Measurements from ENCODE around the gene ZSCAN30.
A peak's percentile ranks its signal among the peaks of the same experiment; 100 is the strongest.
"Not testable (repeated sequence)": the region's sequence is repeated elsewhere in the genome, so short reads cannot be mapped to it uniquely, and the experiment has no call there.

ZSCAN30 gene

GRCh38 chr18:35239314-35239713 lies 50.7 kb downstream of the ZSCAN30 start:
- H3K4me3 Mint-ChIP-seq: no peak overlapping the region
- H3K36me3 Mint-ChIP-seq: peaks cover 18% of the 10 kb centered on the region
- ATAC-seq (ENCODE audit: low read depth) (no peak), DNase-seq (ENCODE audit: low spot score in 2 of 2) (no peak)
- H3K4me1 Mint-ChIP-seq: peaks cover 6% of the 10 kb centered on the region
- H3K27ac Mint-ChIP-seq: peak overlapping the region; percentile 39
- peaks cover 6% of the 10 kb centered on the region for H3K9me3 Mint-ChIP-seq
- no peaks in the 10 kb centered on the region for H3K27me3 Mint-ChIP-seq

GRCh38 chr18:35236571-35237363 lies 53.3 kb downstream of the ZSCAN30 start:
- no peaks in the 10 kb centered on the region for H3K36me3 Mint-ChIP-seq
- no peak overlapping the region for H3K4me3 Mint-ChIP-seq
- no peaks in the 10 kb centered on the region for H3K4me1 Mint-ChIP-seq
- H3K27ac Mint-ChIP-seq: no peak overlapping the region
- no peak for ATAC-seq (ENCODE audit: low read depth)
- no peaks in the 10 kb centered on the region for H3K27me3 Mint-ChIP-seq
- no peak for DNase-seq (ENCODE audit: low spot score in 2 of 2)
- H3K9me3 Mint-ChIP-seq: no peaks in the 10 kb centered on the region

- H3K27ac Mint-ChIP-seq: no peak overlapping the region
- DNase-seq (ENCODE audit: low spot score in 2 of 2) (peak; percentile 69 to 77), ATAC-seq (ENCODE audit: low read depth) (peak; percentile 97)
- H3K4me1 Mint-ChIP-seq: no peaks in the 10 kb centered on the region
- no peaks in the 10 kb centered on the region for H3K27me3 Mint-ChIP-seq
- no peaks in the 10 kb centered on the region for H3K36me3 Mint-ChIP-seq
- no peaks in the 10 kb centered on the region for H3K9me3 Mint-ChIP-seq
- peak overlapping the region; percentile 69 for H3K4me3 Mint-ChIP-seq
Measured at GRCh38 chr18:35231052-35231451, 59.0 kb downstream of the ZSCAN30 start.

- no peaks in the 10 kb centered on the region for H3K27me3 Mint-ChIP-seq
- ATAC-seq (ENCODE audit: low read depth) (no peak), DNase-seq (ENCODE audit: low spot score in 2 of 2) (no peak)
- no peaks in the 10 kb centered on the region for H3K4me1 Mint-ChIP-seq
- H3K36me3 Mint-ChIP-seq: no peaks in the 10 kb centered on the region
- no peak overlapping the region for H3K27ac Mint-ChIP-seq
- H3K9me3 Mint-ChIP-seq: no peaks in the 10 kb centered on the region
- no peak overlapping the region for H3K4me3 Mint-ChIP-seq
Measured at GRCh38 chr18:35227254-35227653, 62.8 kb downstream of the ZSCAN30 start.

- DNase-seq (ENCODE audit: low spot score in 2 of 2) (no peak), ATAC-seq (ENCODE audit: low read depth) (no peak)
- no peaks in the 10 kb centered on the region for H3K4me1 Mint-ChIP-seq
- no peak overlapping the region for H3K4me3 Mint-ChIP-seq
- H3K9me3 Mint-ChIP-seq: no peaks in the 10 kb centered on the region
- no peaks in the 10 kb centered on the region for H3K27me3 Mint-ChIP-seq
- H3K27ac Mint-ChIP-seq: no peak overlapping the region
- H3K36me3 Mint-ChIP-seq: no peaks in the 10 kb centered on the region
Measured at GRCh38 chr18:35223797-35224196, 66.2 kb downstream of the ZSCAN30 start.

GRCh38 chr18:35220424-35220823 lies 69.6 kb downstream of the ZSCAN30 start:
- Mint-ChIP-seq H3K27me3 (peaks cover 8% of the 10 kb centered on the region), H3K4me1 (no peaks in the 10 kb centered on the region), H3K27ac (no peak overlapping the region), H3K36me3 (no peaks in the 10 kb centered on the region), H3K9me3 (no peaks in the 10 kb centered on the region), H3K4me3 (no peak overlapping the region)
- DNase-seq (ENCODE audit: low spot score in 2 of 2): no peak
- no peak for ATAC-seq (ENCODE audit: low read depth)

GRCh38 chr18:35219331-35219730 lies 70.7 kb downstream of the ZSCAN30 start:
- not testable (repeated sequence) for H3K27ac Mint-ChIP-seq; H3K36me3 Mint-ChIP-seq; H3K9me3 Mint-ChIP-seq; H3K4me1 Mint-ChIP-seq; ATAC-seq (ENCODE audit: low read depth); H3K4me3 Mint-ChIP-seq; H3K27me3 Mint-ChIP-seq; DNase-seq (ENCODE audit: low spot score in 2 of 2)

GRCh38 chr18:35216611-35217010 lies 73.4 kb downstream of the ZSCAN30 start:
- not testable (repeated sequence) for ATAC-seq (ENCODE audit: low read depth); DNase-seq (ENCODE audit: low spot score in 2 of 2); H3K36me3 Mint-ChIP-seq; H3K27me3 Mint-ChIP-seq; H3K4me3 Mint-ChIP-seq; H3K4me1 Mint-ChIP-seq; H3K9me3 Mint-ChIP-seq
- H3K27ac Mint-ChIP-seq: peak overlapping the region; percentile 26

- no peak overlapping the region for H3K27ac Mint-ChIP-seq
Measured at GRCh38 chr18:35215026-35215425, 75.0 kb downstream of the ZSCAN30 start.

GRCh38 chr18:35205746-35206458 lies 84.1 kb downstream of the ZSCAN30 start:
- not testable (repeated sequence) for H3K27ac Mint-ChIP-seq; ATAC-seq (ENCODE audit: low read depth); H3K36me3 Mint-ChIP-seq; H3K9me3 Mint-ChIP-seq; DNase-seq (ENCODE audit: low spot score in 2 of 2); H3K4me1 Mint-ChIP-seq; H3K27me3 Mint-ChIP-seq; H3K4me3 Mint-ChIP-seq

More at GRCh38 chr18:35215026-35215425, 75.0 kb downstream of the ZSCAN30 start:
- DNase-seq (ENCODE audit: low spot score in 2 of 2) (no peak), ATAC-seq (ENCODE audit: low read depth) (no peak)
- no peaks in the 10 kb centered on the region for H3K36me3 Mint-ChIP-seq
- no peak overlapping the region for H3K4me3 Mint-ChIP-seq
- peaks cover 8% of the 10 kb centered on the region for H3K27me3 Mint-ChIP-seq
- no peaks in the 10 kb centered on the region for H3K4me1 Mint-ChIP-seq
- H3K9me3 Mint-ChIP-seq: peaks cover 2% of the 10 kb centered on the region

GRCh38 chr18:35205199-35205712 lies 84.8 kb downstream of the ZSCAN30 start:
- H3K36me3 Mint-ChIP-seq: peaks cover 5% of the 10 kb centered on the region
- H3K9me3 Mint-ChIP-seq: peaks cover 6% of the 10 kb centered on the region
- ATAC-seq (ENCODE audit: low read depth) (no peak), DNase-seq (ENCODE audit: low spot score in 2 of 2) (no peak)
- peaks cover 2% of the 10 kb centered on the region for H3K27me3 Mint-ChIP-seq
- H3K4me1 Mint-ChIP-seq: no peaks in the 10 kb centered on the region
- H3K27ac Mint-ChIP-seq: no peak overlapping the region
- H3K4me3 Mint-ChIP-seq: no peak overlapping the region

- Mint-ChIP-seq H3K36me3 (peaks cover 5% of the 10 kb centered on the region), H3K27me3 (peaks cover 2% of the 10 kb centered on the region), H3K27ac (no peak overlapping the region), H3K4me3 (no peak overlapping the region), H3K4me1 (no peaks in the 10 kb centered on the region), H3K9me3 (peaks cover 6% of the 10 kb centered on the region)
- no peak for DNase-seq (ENCODE audit: low spot score in 2 of 2)
- ATAC-seq (ENCODE audit: low read depth): no peak
Measured at GRCh38 chr18:35203067-35203466, 87.0 kb downstream of the ZSCAN30 start.

GRCh38 chr18:35201256-35201931 lies 88.6 kb downstream of the ZSCAN30 start:
- H3K27ac Mint-ChIP-seq: no peak overlapping the region
- peaks cover 6% of the 10 kb centered on the region for H3K9me3 Mint-ChIP-seq
- no peak overlapping the region for H3K4me3 Mint-ChIP-seq
- H3K4me1 Mint-ChIP-seq: no peaks in the 10 kb centered on the region
- ATAC-seq (ENCODE audit: low read depth) (no peak), DNase-seq (ENCODE audit: low spot score in 2 of 2) (no peak)
- H3K27me3 Mint-ChIP-seq: peaks cover 2% of the 10 kb centered on the region
- H3K36me3 Mint-ChIP-seq: peaks cover 5% of the 10 kb centered on the region

Measured in memory B cell (primary cell).